H1 (cell line): Measurements from ENCODE around the gene PPP2R2D. TPM values are rescaled to one million over a fixed set of nuclear protein-coding genes. Genes with fewer than 3 reads are reported as not detected.

Source experiments
- CBX8 ChIP-seq: fragments of 300-800, 300-1000 bp; sonication (generic); IDR thresholded peaks from 2 replicates; pipeline ENCODE4 v1.7.1; 2016; ENCODE audit warnings: low read depth, low read length, borderline replicate concordance
- E2F6 ChIP-seq: IDR thresholded peaks from 2 replicates; pipeline ENCODE4 v1.6.1; 2012; ENCODE audit warnings: inconsistent platforms
- HDAC2 ChIP-seq, 2 experiments: fragments of 300-600 bp in 1 of 2; sonication (generic) in 1 of 2; IDR thresholded peaks; 2 replicates each; pipeline ENCODE4 v1.6.1; 2011 to 2012; ENCODE audit warnings: low read depth in 2 of 2, low read length in 2 of 2, mild to moderate bottlenecking in 2 of 2, moderate library complexity in 2 of 2, borderline replicate concordance in 1 of 2, inconsistent platforms in 1 of 2
- polyA plus RNA-seq, 7 experiments: library from polyadenylated mRNA; depleted of rRNA in 3 of 7; stranded (reverse) in 5 of 7; unstranded in 2 of 7; fragments of >200 nt in 5 of 7; fragments of 200-250 nt in 2 of 7; gene quantifications; 1 replicate in 5 of 7; 2 replicates in 1 of 7; 4 replicates in 1 of 7; pipeline versions ENCODE4 v1.2.1 to v1.2.3, GENCODE V29; 2011 to 2013; ENCODE audit warnings: missing spikeins in 2 of 7, mixed read lengths in 2 of 7
- total RNA-seq: library from RNA; stranded (reverse); fragmentation: NEBNext Ultra II Directional; extraction: Animal tissue kit (Norgen Biotek cat#: 25700); gene quantifications from 2 replicates; pipeline ENCODE4 v1.2.1, GENCODE V29; 2021

The PPP2R2D gene
- total and polyA plus RNA-seq, 2 of the 8 experiments (the other 6 are each of a cell fraction or from before 2014, with no cell fraction given), result 25.4 to 32.8 TPM

- no peak for TF ChIP-seq HDAC2 (IDR thresholded peaks at IDR 0.05; ENCODE audit: borderline replicate concordance in 1 of 2, low read depth in 2 of 2, low read length in 2 of 2)
- TF ChIP-seq E2F6, result no peak
- no peak for TF ChIP-seq CBX8
These were observed 1.9 kb downstream of the PPP2R2D start (continued) for GRCh38 chr10:131902691-131903090.
